Smooth muscle cell (in vitro differentiated cells): ENCODE results near the gene TMC6. TPM values are rescaled to one million over a fixed set of nuclear protein-coding genes. Genes with fewer than 3 reads are reported as not detected.

ENCODE experiments used
- DNase-seq: peaks from one replicate; lab custom pipeline; 2025; ENCODE audit not compliant: unreplicated experiment; lab: John Stamatoyannopoulos, UW
- H2AFZ ChIP-seq: fragments of 200-600 bp; sonication (generic); 2 replicates; pipeline ENCODE4 v1.6.0; 2016; ENCODE audit warnings: antibody characterized with exemption, low read depth, mild to moderate bottlenecking
- H3F3A ChIP-seq: fragments of 200-600 bp; sonication (generic); 2 replicates; pipeline ENCODE4 v1.6.0; 2017; ENCODE audit warnings: antibody characterized with exemption, low read depth
- H3K27ac ChIP-seq: fragments of 200-600 bp; sonication (generic); 2 replicates; pipeline ENCODE4 v1.5.1; 2016; ENCODE audit warnings: low read depth, mild to moderate bottlenecking
- H3K27me3 ChIP-seq: fragments of 200-600 bp; sonication (generic); 2 replicates; pipeline ENCODE4 v1.6.1; 2016; ENCODE audit warnings: low read depth, mild to moderate bottlenecking
- H3K36me3 ChIP-seq: fragments of 200-600 bp; sonication (generic); 2 replicates; pipeline ENCODE4 v1.5.1; 2016; ENCODE audit warnings: low read depth
- H3K4me1 ChIP-seq: fragments of 200-600 bp; sonication (generic); 2 replicates; pipeline ENCODE4 v1.5.1; 2016; ENCODE audit warnings: low read depth
- H3K4me2 ChIP-seq: fragments of 200-600 bp; sonication (generic); 2 replicates; pipeline ENCODE4 v1.6.0; 2016; ENCODE audit warnings: mild to moderate bottlenecking
- H3K4me3 ChIP-seq: fragments of 200-600 bp; sonication (generic); 2 replicates; pipeline ENCODE4 v1.5.1; 2016; ENCODE audit warnings: mild to moderate bottlenecking
- H3K79me2 ChIP-seq: fragments of 200-600 bp; sonication (generic); 2 replicates; pipeline ENCODE4 v1.6.0; 2016; ENCODE audit warnings: low read depth, mild to moderate bottlenecking
- H3K9ac ChIP-seq: fragments of 200-600 bp; sonication (generic); 2 replicates; pipeline ENCODE4 v1.6.0; 2016; ENCODE audit warnings: low read depth
- H3K9me3 ChIP-seq: fragments of 200-600 bp; sonication (generic); replicated peaks from 2 replicates; pipeline ENCODE4 v1.5.1; 2016; ENCODE audit warnings: low read depth
- H4K20me1 ChIP-seq: fragments of 200-600 bp; sonication (generic); 2 replicates; pipeline ENCODE4 v1.6.0; 2016; ENCODE audit warnings: low read depth
- WGBS: methylation state at CpG from one replicate; pipeline ENCODE4 v1.1.7; 2016; ENCODE audit warnings: low lambda C conversion rate; 5-methylcytosine and 5-hydroxymethylcytosine counted together
- polyA plus RNA-seq: library from polyadenylated mRNA; unstranded; fragments of >200 nt; fragmentation: Nextera tagmentation; extraction: Ambion mirVana; gene quantifications from 2 replicates; pipeline ENCODE4 v1.2.1, GENCODE V29; 2016
- total RNA-seq: library from RNA; depleted of rRNA; stranded (reverse); fragments of >200 nt; gene quantifications from 2 replicates; pipeline ENCODE4 v1.2.3, GENCODE V29; 2014
- TF ChIP-seq, protein P1 (sequence below): fragments of 200-600 bp; sonication (generic); IDR thresholded peaks from 2 replicates; pipeline ENCODE4 v1.5.1; 2017; ENCODE audit warnings: borderline replicate concordance, mild to moderate bottlenecking, antibody characterized with exemption; ENCODE audit not compliant: insufficient read depth, poor library complexity, severe bottlenecking

Gene TMC6
- total and polyA plus RNA-seq, 2 experiments from 2014 or later, result 40.2 to 42.2 TPM

DNA sequence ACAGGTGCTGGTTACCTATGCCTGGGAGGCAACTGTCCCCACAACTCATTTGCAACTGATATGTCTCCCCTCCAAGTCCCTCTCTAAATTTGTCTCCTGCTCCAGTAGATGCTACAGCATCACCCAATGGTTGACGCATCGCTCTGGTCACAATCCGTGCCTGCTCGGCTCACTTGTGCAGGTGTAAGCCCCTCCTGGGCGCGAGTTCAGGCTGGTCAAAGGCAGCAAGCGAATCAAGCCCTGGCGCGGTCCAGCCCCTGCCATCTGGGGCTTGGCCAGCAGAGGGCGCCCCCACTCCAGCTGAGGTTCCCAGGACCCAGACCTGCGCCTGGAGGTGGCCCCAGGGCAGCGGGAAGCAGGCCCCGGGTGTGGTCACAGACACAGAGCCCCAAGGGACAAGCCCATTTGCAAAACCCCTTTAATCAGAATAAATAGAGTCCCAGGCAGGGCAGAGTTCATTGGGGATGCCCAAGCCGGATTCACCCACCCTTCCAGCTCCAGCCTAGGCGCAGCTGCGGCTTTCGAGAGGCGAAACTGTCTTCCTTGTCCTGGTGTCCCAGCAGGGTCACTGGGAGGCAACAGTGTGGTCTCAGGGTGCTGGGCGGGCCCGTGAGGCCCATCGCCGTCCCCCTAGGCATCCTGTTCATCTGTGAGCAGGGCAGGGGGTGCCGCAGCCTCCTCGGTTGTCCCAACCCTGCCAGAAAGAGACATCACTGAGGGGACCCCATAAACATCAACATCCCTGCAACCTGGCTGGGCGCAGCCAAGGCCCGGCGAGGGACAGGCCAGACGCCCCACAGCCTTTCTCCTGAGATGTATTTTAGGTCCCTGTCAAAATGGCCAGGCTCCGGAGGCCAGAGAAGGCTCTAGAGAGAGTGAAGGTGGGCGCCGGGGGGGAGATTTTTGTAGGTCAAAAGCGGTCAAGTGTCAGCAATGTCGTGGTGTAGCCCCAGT lies 15.8 kb downstream of the TMC6 start:
- Histone ChIP-seq H3F3A (no peaks in the 10 kb centered on the region), H3K4me2 (no peak overlapping the region), H4K20me1 (no peaks in the 10 kb centered on the region), H3K4me3 (no peak overlapping the region), H3K36me3 (no peaks in the 10 kb centered on the region), H3K27ac (no peak overlapping the region), H3K9me3 (no peaks in the 10 kb centered on the region), H3K27me3 (no peaks in the 10 kb centered on the region), H2AFZ (no peak overlapping the region), H3K4me1 (no peaks in the 10 kb centered on the region), H3K9ac (no peak overlapping the region), H3K79me2 (no peaks in the 10 kb centered on the region)
- WGBS, result 67% methylated on average over 33 of the region's 33 CpGs
- TF ChIP-seq, protein P1, sequence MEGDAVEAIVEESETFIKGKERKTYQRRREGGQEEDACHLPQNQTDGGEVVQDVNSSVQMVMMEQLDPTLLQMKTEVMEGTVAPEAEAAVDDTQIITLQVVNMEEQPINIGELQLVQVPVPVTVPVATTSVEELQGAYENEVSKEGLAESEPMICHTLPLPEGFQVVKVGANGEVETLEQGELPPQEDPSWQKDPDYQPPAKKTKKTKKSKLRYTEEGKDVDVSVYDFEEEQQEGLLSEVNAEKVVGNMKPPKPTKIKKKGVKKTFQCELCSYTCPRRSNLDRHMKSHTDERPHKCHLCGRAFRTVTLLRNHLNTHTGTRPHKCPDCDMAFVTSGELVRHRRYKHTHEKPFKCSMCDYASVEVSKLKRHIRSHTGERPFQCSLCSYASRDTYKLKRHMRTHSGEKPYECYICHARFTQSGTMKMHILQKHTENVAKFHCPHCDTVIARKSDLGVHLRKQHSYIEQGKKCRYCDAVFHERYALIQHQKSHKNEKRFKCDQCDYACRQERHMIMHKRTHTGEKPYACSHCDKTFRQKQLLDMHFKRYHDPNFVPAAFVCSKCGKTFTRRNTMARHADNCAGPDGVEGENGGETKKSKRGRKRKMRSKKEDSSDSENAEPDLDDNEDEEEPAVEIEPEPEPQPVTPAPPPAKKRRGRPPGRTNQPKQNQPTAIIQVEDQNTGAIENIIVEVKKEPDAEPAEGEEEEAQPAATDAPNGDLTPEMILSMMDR, result peak; percentile 98
- peak; percentile 30 for DNase-seq

DNA sequence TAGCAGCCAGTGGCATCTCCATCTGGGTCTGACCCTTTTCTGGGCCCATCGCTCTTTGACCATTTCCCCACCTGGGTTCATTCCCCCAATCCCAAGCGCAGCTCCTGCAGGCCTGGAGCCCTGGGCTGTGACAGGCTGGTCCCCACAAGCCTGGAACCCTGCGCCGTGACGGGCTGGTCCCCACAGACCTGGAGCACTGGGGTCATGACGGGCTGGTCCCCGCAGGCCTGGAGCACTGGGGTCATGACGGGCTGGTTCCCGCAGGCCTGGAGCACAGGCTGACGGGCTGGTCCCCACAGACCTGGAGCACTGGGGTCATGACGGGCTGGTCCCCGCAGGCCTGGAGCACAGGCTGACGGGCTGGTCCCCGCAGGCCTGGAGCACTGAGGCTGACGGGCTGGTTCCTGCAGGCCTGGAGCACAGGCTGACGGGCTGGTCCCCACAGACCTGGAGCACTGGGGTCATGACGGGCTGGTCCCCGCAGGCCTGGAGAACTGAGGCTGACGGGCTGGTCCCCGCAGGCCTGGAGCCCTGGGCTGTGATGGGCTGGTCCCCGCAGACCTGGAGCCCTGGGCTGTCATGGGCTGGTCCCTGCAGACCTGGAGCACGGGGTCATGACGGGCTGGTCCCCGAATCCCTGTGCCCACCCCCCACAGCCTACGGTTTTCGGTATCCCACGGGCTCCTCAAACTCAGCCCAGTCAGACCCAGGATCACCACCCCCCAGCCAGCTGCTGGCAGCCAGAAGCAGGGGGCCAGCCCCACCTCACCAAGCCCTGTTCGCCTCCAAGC lies 16.6 kb downstream of the TMC6 start:
- H3K9ac ChIP-seq, result no peak overlapping the region
- DNase-seq, result no peak
- H4K20me1 ChIP-seq, result no peaks in the 10 kb centered on the region
- no peaks in the 10 kb centered on the region for H3K9me3 ChIP-seq
- H3K27me3 ChIP-seq, result no peaks in the 10 kb centered on the region
- 97% methylated on average over 28 of the region's 28 CpGs for WGBS
- no peaks in the 10 kb centered on the region for H3F3A ChIP-seq
- no peak overlapping the region for H2AFZ ChIP-seq
- H3K4me2 ChIP-seq, result no peak overlapping the region
- H3K4me3 ChIP-seq, result no peak overlapping the region
- no peaks in the 10 kb centered on the region for H3K4me1 ChIP-seq
- TF ChIP-seq, protein P1, result no peak
- H3K36me3 ChIP-seq, result no peaks in the 10 kb centered on the region
- no peaks in the 10 kb centered on the region for H3K79me2 ChIP-seq
- H3K27ac ChIP-seq, result no peak overlapping the region

DNA sequence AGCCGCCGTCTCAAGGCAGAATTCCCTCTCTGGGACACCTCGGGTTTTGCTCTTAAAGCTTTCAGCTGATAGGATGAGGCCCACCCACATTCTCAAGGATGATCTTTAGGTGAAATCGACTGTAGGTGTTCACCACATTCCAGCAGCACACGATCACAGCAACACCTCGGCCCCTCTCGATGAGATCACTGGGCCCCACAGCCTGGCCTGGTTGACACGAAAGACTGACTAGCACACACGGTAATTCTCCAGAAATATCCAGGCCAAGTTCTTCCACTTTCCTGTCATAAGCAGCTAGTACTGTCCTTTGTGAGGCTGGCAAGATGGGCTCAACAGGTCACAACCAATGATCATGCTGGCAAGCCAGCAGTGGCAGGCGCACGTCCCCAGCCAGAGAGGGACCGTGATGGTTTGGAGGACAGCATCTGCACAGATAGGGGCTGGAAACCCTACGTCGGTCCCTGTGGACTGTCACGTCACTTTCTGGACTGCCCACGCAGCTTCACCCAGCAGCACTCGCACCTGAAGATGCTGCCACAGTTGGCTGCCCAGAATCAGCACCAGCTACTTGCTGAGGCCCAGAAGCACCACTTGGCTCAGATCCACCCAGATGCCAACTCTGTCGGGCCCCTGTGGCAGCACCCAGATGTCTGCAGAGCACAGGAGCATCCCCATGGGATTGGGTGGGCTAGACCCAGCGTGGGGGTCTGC lies 17.4 kb downstream of the TMC6 start:
- no peaks in the 10 kb centered on the region for H4K20me1 ChIP-seq
- no peaks in the 10 kb centered on the region for H3K9me3 ChIP-seq
- H3K79me2 ChIP-seq, result no peaks in the 10 kb centered on the region
- H3K27ac ChIP-seq, result no peak overlapping the region
- no peaks in the 10 kb centered on the region for H3K27me3 ChIP-seq
- H3K36me3 ChIP-seq, result no peaks in the 10 kb centered on the region
- WGBS, result 96% methylated on average over 19 of the region's 19 CpGs
- no peak for DNase-seq
- H3F3A ChIP-seq, result no peaks in the 10 kb centered on the region
- H3K4me3 ChIP-seq, result no peak overlapping the region
- H3K4me1 ChIP-seq, result no peaks in the 10 kb centered on the region
- H3K9ac ChIP-seq, result no peak overlapping the region
- no peak overlapping the region for H3K4me2 ChIP-seq
- no peak overlapping the region for H2AFZ ChIP-seq
- TF ChIP-seq, protein P1, result no peak
